Activated T-cell treated with anti-CD3 and anti-CD28 coated beads for 4 hours (primary cell): ENCODE results near the gene SEC24A.
"Not testable (repeated sequence)": the region's sequence is repeated elsewhere in the genome, so short reads cannot be mapped to it uniquely, and the experiment has no call there.

Experiments
- DNase-seq: peaks from one replicate; pipeline ENCODE4 v3.0.0-alpha.2; 2020

Gene SEC24A

GRCh38 chr5:134758504-134759341, 110.1 kb downstream of the SEC24A start, which contains the start of gene DDX46:
TSS of gene DDX46 (plus strand) at chr5:134758779. CDS start at chr5:134758939, 160 bp downstream.
- peak; percentile 91 for DNase-seq

- not testable (repeated sequence) for DNase-seq
Observed at GRCh38 chr5:134767528-134768291, 119.1 kb downstream of the SEC24A start.

GRCh38 chr5:134769206-134769605, 120.6 kb downstream of the SEC24A start:
- no peak for DNase-seq

- no peak for DNase-seq
Observed at GRCh38 chr5:134772461-134773125, 124.0 kb downstream of the SEC24A start.

- no peak for DNase-seq
Observed at GRCh38 chr5:134777366-134777765, 128.8 kb downstream of the SEC24A start.
